WTC11 (cell line): ENCODE results near the gene ADRB1. TPM values are rescaled to one million over a fixed set of nuclear protein-coding genes. Genes with fewer than 3 reads are reported as not detected.

ENCODE experiments used
- ATAC-seq: fragments of 200-7000 bp; cut with Tn5 transposase; 2 replicates; pipeline ENCODE4 v1.10.0; 2021; ENCODE audit warnings: mild to moderate bottlenecking, moderate library complexity
- CTCF ChIA-PET: fragments of 300-600 bp; sonication (Branson Sonifier 250); formaldehyde crosslinking; loops from one replicate; lab custom pipeline; 2021; ENCODE audit warnings: antibody characterized with exemption; lab: Charles Lee
- POLR2A ChIA-PET: fragments of 350-600 bp; sonication (Branson Sonifier 250); formaldehyde crosslinking; loops from one replicate; lab custom pipeline; 2021; ENCODE audit warnings: antibody characterized with exemption; lab: Charles Lee
- DNase-seq: peaks from one replicate; pipeline ENCODE4 v3.0.0; 2021; ENCODE audit warnings: low spot score
- H3K27ac Mint-ChIP-seq: 2 replicates; pipeline ENCODE4 v1.8.0; 2021; ENCODE audit warnings: mixed read lengths
- H3K27me3 Mint-ChIP-seq: 2 replicates; pipeline ENCODE4 v1.8.0; 2021; ENCODE audit warnings: low read depth, mild to moderate bottlenecking, moderate library complexity, mixed read lengths
- H3K36me3 Mint-ChIP-seq: 2 replicates; pipeline ENCODE4 v1.8.0; 2021; ENCODE audit warnings: mixed read lengths
- H3K4me1 Mint-ChIP-seq: 2 replicates; pipeline ENCODE4 v1.8.0; 2022; ENCODE audit warnings: mixed read lengths
- H3K4me3 Mint-ChIP-seq: 2 replicates; pipeline ENCODE4 v1.8.0; 2021; ENCODE audit warnings: mild to moderate bottlenecking, moderate library complexity, mixed read lengths
- H3K9me3 Mint-ChIP-seq: 2 replicates; pipeline ENCODE4 v1.8.0; 2021; ENCODE audit warnings: mixed read lengths
- CBFB ChIP-seq: sonication (generic); formaldehyde crosslinking; IDR thresholded peaks from 2 replicates; pipeline ENCODE4 v1.8.1; 2022; ENCODE audit warnings: mild to moderate bottlenecking, low read depth, missing genetic modification reagents
- IRF2 ChIP-seq: sonication (generic); formaldehyde crosslinking; IDR thresholded peaks from 2 replicates; pipeline ENCODE4 v1.8.0; 2022; ENCODE audit warnings: low read depth, missing genetic modification reagents, borderline replicate concordance
- JAZF1 ChIP-seq: fragments of 250-450 bp; sonication (Bioruptor Pico); IDR thresholded peaks from 2 replicates; pipeline ENCODE4 v1.9.0; 2021; ENCODE audit warnings: moderate library complexity, mild to moderate bottlenecking, inconsistent platforms
- SMAD4 ChIP-seq: sonication (generic); formaldehyde crosslinking; IDR thresholded peaks from 2 replicates; pipeline ENCODE4 v1.8.0; 2022; ENCODE audit warnings: mild to moderate bottlenecking, missing genetic modification reagents
- ZBTB21 ChIP-seq: sonication (generic); formaldehyde crosslinking; IDR thresholded peaks from 2 replicates; pipeline ENCODE4 v1.8.1; 2023; ENCODE audit warnings: mild to moderate bottlenecking, missing genetic modification reagents, borderline replicate concordance
- ZNF423 ChIP-seq: fragments of 250-450 bp; sonication (Bioruptor Pico); IDR thresholded peaks from 2 replicates; pipeline ENCODE4 v2.1.2; 2022; ENCODE audit warnings: mild to moderate bottlenecking, moderate library complexity
- total RNA-seq: library from RNA; stranded (reverse); gene quantifications from 3 replicates; pipeline ENCODE4 v1.2.3, GENCODE V29; 2021
- TF ChIP-seq, protein P1 (sequence below): fragments of 250-450 bp; sonication (Bioruptor Pico); IDR thresholded peaks from 2 replicates; pipeline ENCODE4 v1.9.0; 2021; ENCODE audit warnings: mild to moderate bottlenecking, borderline replicate concordance
- TF ChIP-seq, protein P2 (sequence below): sonication (generic); formaldehyde crosslinking; IDR thresholded peaks from 2 replicates; pipeline ENCODE4 v1.8.0; 2022; ENCODE audit warnings: mild to moderate bottlenecking, missing genetic modification reagents
- TF ChIP-seq, protein P3 (sequence below): sonication (generic); formaldehyde crosslinking; IDR thresholded peaks from 2 replicates; pipeline ENCODE4 v1.8.1; 2023; ENCODE audit warnings: mild to moderate bottlenecking, moderate library complexity, missing genetic modification reagents
- TF ChIP-seq, protein P4 (sequence below): sonication (generic); formaldehyde crosslinking; conservative IDR thresholded peaks from 2 replicates; pipeline ENCODE4 v1.8.1; 2023; ENCODE audit warnings: mild to moderate bottlenecking, low read depth, missing genetic modification reagents, moderate library complexity
- TF ChIP-seq, protein P5 (sequence below): sonication (generic); formaldehyde crosslinking; IDR thresholded peaks from 2 replicates; pipeline ENCODE4 v1.8.1; 2023; ENCODE audit warnings: mild to moderate bottlenecking, missing genetic modification reagents, borderline replicate concordance

The ADRB1 gene
- total RNA-seq, 1 experiment from 2014 or later = 0.35 TPM

DNA sequence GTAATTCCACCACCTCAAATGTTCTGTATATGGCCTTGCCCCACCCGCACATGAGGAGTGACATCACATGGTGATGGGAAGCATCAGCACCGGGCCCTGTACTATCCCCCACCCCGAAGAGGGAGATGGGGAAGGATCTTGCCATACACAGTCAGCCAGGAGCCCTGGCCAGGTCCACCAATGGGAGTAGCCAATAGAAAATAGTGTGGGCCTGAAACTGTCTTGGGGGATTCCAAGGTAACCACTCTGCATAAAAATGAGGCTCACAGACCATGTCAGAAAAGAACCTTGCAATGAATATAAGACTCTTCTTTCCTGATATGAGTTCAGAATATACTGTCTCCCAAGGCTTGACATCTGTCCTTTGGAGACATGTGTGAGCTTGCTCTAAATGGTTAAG, 51.1 kb downstream of the ADRB1 start:
- Mint-ChIP-seq H3K4me1 (no peaks in the 10 kb centered on the region), H3K27ac (no peak overlapping the region), H3K36me3 (no peaks in the 10 kb centered on the region), H3K9me3 (no peaks in the 10 kb centered on the region; the same call in 1 of the 2 replicates), H3K27me3 (peaks cover 6% of the 10 kb centered on the region), H3K4me3 (no peak overlapping the region)
- DNase-seq (no peak), ATAC-seq (no peak)
- TF ChIP-seq ZBTB21 (CRISPR knock-in tag) = no peak
- TF ChIP-seq, protein P1, sequence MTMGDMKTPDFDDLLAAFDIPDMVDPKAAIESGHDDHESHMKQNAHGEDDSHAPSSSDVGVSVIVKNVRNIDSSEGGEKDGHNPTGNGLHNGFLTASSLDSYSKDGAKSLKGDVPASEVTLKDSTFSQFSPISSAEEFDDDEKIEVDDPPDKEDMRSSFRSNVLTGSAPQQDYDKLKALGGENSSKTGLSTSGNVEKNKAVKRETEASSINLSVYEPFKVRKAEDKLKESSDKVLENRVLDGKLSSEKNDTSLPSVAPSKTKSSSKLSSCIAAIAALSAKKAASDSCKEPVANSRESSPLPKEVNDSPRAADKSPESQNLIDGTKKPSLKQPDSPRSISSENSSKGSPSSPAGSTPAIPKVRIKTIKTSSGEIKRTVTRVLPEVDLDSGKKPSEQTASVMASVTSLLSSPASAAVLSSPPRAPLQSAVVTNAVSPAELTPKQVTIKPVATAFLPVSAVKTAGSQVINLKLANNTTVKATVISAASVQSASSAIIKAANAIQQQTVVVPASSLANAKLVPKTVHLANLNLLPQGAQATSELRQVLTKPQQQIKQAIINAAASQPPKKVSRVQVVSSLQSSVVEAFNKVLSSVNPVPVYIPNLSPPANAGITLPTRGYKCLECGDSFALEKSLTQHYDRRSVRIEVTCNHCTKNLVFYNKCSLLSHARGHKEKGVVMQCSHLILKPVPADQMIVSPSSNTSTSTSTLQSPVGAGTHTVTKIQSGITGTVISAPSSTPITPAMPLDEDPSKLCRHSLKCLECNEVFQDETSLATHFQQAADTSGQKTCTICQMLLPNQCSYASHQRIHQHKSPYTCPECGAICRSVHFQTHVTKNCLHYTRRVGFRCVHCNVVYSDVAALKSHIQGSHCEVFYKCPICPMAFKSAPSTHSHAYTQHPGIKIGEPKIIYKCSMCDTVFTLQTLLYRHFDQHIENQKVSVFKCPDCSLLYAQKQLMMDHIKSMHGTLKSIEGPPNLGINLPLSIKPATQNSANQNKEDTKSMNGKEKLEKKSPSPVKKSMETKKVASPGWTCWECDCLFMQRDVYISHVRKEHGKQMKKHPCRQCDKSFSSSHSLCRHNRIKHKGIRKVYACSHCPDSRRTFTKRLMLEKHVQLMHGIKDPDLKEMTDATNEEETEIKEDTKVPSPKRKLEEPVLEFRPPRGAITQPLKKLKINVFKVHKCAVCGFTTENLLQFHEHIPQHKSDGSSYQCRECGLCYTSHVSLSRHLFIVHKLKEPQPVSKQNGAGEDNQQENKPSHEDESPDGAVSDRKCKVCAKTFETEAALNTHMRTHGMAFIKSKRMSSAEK = no peak
- no peak for TF ChIP-seq SMAD4 (CRISPR knock-in tag)
- TF ChIP-seq IRF2 (CRISPR knock-in tag) = no peak
- TF ChIP-seq, protein P2, sequence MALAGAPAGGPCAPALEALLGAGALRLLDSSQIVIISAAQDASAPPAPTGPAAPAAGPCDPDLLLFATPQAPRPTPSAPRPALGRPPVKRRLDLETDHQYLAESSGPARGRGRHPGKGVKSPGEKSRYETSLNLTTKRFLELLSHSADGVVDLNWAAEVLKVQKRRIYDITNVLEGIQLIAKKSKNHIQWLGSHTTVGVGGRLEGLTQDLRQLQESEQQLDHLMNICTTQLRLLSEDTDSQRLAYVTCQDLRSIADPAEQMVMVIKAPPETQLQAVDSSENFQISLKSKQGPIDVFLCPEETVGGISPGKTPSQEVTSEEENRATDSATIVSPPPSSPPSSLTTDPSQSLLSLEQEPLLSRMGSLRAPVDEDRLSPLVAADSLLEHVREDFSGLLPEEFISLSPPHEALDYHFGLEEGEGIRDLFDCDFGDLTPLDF = no peak
- CTCF ChIA-PET = no interaction called here
- POLR2A ChIA-PET = interaction anchor here (0.6 kb wide), 1 partner anchor 250 kb away, joined by 6 read pairs; no protein-coding TSS in a partner anchor

DNA sequence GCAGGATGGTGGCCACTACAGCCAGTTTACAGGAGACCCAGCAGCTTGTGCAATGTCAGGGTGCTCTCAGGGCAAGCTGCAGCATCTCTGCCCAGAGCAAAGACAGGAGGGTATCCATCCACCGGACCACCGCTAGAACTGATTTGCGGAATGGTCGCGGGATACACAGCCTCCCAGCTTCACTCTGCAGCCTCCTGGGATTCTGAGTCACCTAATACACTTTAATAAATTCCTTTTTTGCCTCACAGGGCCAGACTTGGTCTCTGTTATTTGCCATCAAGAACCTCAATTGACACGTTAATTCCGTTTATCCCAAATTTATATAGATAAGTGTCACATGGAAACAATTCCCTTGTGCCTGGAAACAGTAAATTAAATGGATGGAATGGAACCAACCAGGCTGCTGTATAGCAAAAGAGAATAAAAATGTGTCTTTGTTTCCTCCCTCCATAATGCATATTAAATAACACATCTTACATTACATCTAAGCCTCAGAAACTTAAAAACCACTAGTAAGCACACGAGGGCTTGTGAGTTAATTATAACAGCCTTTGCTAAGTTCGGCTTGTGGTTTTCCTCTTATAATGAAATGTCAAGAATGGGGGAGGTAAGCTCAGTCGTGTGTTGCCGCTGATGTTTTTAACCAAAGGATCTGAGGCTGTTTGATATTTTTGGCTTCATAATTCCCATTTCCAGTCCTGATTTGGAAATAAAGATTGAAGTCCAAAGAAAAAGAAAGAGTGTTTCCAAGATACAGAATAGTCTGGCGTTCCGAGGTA, 52.1 kb downstream of the ADRB1 start:
- DNase-seq = no peak
- POLR2A ChIA-PET = no interaction called here
- Mint-ChIP-seq H3K36me3 (no peaks in the 10 kb centered on the region), H3K27ac (no peak overlapping the region), H3K4me1 (peaks cover 7% of the 10 kb centered on the region), H3K4me3 (no peak overlapping the region), H3K27me3 (peaks cover 16% of the 10 kb centered on the region), H3K9me3 (no peaks in the 10 kb centered on the region; the same call in 1 of the 2 replicates)
- CTCF ChIA-PET = no interaction called here
- no peak for ATAC-seq
- TF ChIP-seq, protein P3, sequence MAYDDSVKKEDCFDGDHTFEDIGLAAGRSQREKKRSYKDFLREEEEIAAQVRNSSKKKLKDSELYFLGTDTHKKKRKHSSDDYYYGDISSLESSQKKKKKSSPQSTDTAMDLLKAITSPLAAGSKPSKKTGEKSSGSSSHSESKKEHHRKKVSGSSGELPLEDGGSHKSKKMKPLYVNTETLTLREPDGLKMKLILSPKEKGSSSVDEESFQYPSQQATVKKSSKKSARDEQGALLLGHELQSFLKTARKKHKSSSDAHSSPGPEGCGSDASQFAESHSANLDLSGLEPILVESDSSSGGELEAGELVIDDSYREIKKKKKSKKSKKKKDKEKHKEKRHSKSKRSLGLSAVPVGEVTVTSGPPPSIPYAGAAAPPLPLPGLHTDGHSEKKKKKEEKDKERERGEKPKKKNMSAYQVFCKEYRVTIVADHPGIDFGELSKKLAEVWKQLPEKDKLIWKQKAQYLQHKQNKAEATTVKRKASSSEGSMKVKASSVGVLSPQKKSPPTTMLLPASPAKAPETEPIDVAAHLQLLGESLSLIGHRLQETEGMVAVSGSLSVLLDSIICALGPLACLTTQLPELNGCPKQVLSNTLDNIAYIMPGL = no peak
- TF ChIP-seq, protein P4, sequence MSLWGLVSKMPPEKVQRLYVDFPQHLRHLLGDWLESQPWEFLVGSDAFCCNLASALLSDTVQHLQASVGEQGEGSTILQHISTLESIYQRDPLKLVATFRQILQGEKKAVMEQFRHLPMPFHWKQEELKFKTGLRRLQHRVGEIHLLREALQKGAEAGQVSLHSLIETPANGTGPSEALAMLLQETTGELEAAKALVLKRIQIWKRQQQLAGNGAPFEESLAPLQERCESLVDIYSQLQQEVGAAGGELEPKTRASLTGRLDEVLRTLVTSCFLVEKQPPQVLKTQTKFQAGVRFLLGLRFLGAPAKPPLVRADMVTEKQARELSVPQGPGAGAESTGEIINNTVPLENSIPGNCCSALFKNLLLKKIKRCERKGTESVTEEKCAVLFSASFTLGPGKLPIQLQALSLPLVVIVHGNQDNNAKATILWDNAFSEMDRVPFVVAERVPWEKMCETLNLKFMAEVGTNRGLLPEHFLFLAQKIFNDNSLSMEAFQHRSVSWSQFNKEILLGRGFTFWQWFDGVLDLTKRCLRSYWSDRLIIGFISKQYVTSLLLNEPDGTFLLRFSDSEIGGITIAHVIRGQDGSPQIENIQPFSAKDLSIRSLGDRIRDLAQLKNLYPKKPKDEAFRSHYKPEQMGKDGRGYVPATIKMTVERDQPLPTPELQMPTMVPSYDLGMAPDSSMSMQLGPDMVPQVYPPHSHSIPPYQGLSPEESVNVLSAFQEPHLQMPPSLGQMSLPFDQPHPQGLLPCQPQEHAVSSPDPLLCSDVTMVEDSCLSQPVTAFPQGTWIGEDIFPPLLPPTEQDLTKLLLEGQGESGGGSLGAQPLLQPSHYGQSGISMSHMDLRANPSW = no peak
- TF ChIP-seq CBFB (CRISPR knock-in tag) = no peak
- TF ChIP-seq, protein P1 = no peak
- no peak for TF ChIP-seq ZNF423
- no peak for TF ChIP-seq IRF2 (CRISPR knock-in tag)
- no peak for TF ChIP-seq JAZF1
- TF ChIP-seq, protein P5, sequence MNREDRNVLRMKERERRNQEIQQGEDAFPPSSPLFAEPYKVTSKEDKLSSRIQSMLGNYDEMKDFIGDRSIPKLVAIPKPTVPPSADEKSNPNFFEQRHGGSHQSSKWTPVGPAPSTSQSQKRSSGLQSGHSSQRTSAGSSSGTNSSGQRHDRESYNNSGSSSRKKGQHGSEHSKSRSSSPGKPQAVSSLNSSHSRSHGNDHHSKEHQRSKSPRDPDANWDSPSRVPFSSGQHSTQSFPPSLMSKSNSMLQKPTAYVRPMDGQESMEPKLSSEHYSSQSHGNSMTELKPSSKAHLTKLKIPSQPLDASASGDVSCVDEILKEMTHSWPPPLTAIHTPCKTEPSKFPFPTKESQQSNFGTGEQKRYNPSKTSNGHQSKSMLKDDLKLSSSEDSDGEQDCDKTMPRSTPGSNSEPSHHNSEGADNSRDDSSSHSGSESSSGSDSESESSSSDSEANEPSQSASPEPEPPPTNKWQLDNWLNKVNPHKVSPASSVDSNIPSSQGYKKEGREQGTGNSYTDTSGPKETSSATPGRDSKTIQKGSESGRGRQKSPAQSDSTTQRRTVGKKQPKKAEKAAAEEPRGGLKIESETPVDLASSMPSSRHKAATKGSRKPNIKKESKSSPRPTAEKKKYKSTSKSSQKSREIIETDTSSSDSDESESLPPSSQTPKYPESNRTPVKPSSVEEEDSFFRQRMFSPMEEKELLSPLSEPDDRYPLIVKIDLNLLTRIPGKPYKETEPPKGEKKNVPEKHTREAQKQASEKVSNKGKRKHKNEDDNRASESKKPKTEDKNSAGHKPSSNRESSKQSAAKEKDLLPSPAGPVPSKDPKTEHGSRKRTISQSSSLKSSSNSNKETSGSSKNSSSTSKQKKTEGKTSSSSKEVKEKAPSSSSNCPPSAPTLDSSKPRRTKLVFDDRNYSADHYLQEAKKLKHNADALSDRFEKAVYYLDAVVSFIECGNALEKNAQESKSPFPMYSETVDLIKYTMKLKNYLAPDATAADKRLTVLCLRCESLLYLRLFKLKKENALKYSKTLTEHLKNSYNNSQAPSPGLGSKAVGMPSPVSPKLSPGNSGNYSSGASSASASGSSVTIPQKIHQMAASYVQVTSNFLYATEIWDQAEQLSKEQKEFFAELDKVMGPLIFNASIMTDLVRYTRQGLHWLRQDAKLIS (CRISPR knock-in tag) = no peak
